Mucosa of stomach (tissue), 1 donor: ENCODE measurements around the gene IGSF9.
A peak's percentile ranks its signal among the peaks of the same experiment; 100 is the strongest.

Experiments
- H3K27me3 ChIP-seq: one replicate; pipeline ENCODE4 v1.7.0; 2013; ENCODE audit warnings: mild to moderate bottlenecking, low read length; ENCODE audit not compliant: control insufficient read depth, insufficient read depth
- H3K36me3 ChIP-seq: one replicate; pipeline ENCODE4 v1.7.0; 2013; ENCODE audit warnings: low read length; ENCODE audit not compliant: control insufficient read depth, insufficient read depth
- H3K4me1 ChIP-seq: one replicate; pipeline ENCODE4 v1.7.0; 2013; ENCODE audit warnings: mild to moderate bottlenecking, low read length; ENCODE audit not compliant: control insufficient read depth, insufficient read depth
- H3K4me3 ChIP-seq: one replicate; pipeline ENCODE4 v1.7.0; 2013; ENCODE audit warnings: low read length
- H3K9ac ChIP-seq: one replicate; pipeline ENCODE4 v1.7.0; 2013; ENCODE audit warnings: mild to moderate bottlenecking, low read length, moderate library complexity
- H3K9me3 ChIP-seq: one replicate; pipeline ENCODE4 v1.7.0; 2013; ENCODE audit warnings: mild to moderate bottlenecking, low read length, moderate library complexity; ENCODE audit not compliant: control insufficient read depth
- donor health status: Pancreatic carcinoma.

Gene IGSF9

DNA sequence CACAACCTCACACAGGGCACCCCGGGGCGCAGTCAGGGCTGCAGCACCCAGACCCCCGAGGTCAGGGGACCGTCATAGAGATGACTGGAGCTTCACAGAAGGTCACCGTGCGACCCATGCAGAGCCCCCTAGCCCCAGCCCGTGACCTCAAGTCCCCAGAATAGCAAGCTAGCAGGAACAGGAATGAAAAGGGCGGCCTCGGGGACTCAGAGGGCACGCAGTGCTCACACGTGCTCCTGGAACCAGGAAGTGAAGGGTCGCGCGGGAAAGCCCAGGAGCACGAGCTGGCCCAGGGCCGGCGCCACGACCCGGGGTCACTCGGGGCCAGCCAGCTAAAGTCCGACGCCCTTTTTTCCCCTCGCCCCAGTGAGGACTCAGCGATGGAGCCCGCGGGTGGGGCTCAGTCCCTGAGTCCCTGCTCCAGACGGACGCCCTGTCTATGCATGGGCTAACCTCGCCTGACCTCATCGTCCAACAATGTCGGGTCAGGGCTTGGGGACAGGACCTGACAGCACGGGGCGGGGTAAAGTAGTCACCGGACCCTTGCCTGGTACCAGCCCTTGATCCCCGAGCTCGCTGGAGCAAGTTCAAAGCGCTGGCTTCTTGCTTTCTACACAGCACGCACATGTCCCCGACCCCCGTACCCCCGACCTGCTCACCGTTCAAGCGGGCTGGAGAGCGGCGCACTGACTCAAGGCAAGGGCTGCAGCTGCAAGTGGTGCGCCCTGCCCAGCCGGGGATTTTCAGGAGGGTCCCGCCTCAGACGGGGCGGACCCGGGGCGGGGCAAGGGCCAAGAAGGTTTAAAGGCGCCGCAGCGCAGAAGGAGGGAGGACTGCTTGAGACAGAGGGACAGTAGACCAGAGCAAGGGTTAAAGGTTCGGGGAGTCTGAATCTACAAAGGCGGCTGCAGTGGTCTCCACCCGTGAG lies 20.4 kb downstream of the IGSF9 start, which contains the start of gene TAGLN2:
Gene TAGLN2 (minus strand): TSS at position 717 of the 928 bp plus-strand sequence. CDS start 4,998 bp downstream, outside the sequence.
- Histone ChIP-seq H3K27me3 (no peaks in the 10 kb centered on the region), H3K9ac (peak within 1 kb of the TSS; percentile 98), H3K4me1 (peaks cover 45% of the 10 kb centered on the region), H3K4me3 (peak within 1 kb of the TSS; percentile 97), H3K9me3 (no peaks in the 10 kb centered on the region), H3K36me3 (peaks cover 27% of the 10 kb centered on the region)

DNA sequence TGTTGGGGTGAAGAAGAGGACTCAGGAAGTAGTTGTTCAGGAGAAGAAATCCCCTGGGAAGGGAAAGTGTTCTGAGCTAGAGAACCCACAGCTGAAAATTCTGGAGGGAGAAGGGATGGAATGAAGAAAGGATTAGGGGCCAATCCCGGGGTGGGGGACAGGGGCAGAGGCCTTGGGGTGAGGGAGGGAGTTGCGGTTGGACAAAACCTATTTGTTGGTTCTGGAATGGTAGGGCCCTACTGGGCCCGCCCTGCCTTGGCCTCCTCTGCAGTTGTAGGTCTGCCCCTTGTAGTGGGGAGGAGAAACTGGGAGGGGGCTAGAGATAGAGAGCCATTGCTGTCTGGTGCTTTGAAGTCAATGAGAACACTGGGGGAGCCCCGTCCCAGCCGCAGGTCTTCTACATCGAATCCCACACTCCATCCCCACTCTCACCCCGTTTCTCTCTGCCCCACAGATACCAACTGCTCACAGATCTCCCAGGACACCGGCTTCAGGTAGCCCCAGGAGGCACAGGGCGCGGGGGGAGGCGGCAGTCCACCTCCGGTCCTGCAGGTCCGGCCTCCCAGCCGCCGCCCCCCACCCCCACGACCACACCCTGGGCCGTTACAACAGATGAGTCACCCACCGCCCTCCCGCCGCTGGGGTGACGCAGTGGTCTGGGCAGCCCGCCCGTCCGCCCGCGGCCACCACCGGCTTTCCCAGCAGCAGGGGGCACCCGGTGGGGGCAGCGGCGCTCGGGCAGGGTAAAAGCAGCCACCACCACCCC lies 21.2 kb downstream of the IGSF9 start:
- peak overlapping the region; percentile 98 for H3K9ac ChIP-seq
- H3K36me3 ChIP-seq: peaks cover 36% of the 10 kb centered on the region
- H3K27me3 ChIP-seq: no peaks in the 10 kb centered on the region
- H3K4me1 ChIP-seq: peaks cover 49% of the 10 kb centered on the region
- H3K9me3 ChIP-seq: no peaks in the 10 kb centered on the region
- peak overlapping the region; percentile 97 for H3K4me3 ChIP-seq

DNA sequence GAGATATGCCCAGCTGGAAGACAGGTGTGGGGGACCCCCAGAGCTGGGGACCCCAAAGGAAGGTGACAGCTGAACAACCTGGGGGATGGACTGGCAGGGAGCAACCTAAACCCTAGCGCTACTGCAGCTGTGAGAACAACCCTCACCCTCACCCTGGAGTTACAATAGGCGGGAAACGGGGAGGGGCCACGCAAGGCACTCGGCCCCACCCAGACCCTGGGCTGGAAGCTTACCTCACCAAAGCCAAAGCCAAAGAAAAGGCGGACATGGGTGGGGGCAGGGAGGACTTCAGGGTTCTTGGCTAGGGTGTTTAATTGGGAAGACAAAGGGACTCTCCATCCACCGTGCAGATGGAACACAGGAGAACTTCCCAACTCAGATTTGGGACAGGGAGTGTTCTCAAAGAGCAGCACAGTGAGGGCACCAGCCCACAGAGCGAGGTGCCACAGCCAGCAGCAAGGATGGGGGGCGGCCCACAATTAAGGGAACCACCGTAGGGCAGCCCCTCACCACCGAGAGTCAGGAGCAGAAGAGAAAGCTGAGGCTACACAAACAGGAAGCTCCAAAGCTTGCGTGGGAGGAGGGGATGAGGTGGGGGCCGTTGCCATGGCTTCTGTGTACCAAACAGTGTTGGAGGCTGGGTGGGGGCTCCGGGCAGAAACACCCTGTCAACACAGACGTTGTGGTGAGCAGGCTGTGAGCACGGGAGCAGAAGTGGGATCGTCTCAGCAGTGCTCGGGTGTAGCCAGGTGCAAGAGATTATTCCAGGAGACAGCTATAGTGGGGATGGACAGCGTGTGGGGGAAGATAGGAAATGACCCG lies 22.0 kb downstream of the IGSF9 start:
- H3K27me3 ChIP-seq: no peaks in the 10 kb centered on the region
- peak overlapping the region; percentile 97 for H3K4me3 ChIP-seq
- H3K9me3 ChIP-seq: no peaks in the 10 kb centered on the region
- H3K4me1 ChIP-seq: peaks cover 57% of the 10 kb centered on the region
- H3K9ac ChIP-seq: peak overlapping the region; percentile 98
- H3K36me3 ChIP-seq: peaks cover 42% of the 10 kb centered on the region

DNA sequence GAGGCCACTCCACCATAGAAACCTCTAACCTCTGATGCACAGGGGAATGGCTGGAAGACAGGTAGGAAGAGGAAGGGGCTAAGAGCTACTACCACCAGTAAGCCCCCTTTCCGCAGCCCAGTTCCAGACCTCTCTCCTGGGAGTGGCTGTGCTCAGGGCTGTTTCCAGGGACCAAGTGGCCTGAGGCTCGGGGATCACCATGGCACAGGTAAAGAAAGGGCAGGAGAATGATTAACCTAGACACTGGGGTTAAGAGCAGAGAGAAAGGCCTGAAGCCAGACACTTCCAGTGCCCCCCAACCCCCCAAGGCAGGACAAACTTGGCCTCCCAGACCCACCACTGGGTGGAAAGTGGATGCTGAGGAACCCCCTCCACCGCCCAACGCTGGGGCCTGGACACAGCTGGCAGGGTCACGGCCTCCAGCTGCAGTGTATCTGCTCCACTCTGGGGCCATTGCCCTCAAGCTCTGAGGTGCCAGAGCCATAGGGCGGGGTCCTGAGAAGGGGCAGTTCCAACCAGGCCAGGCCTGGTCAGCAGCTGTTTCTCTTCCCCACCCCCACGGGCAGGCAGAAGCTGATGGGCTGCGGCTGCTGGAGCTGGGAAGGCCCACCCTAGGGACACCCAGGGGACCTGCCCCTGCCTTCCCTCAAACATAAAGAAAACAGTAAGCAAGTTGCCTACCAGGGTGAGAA lies 22.8 kb downstream of the IGSF9 start:
- no peaks in the 10 kb centered on the region for H3K27me3 ChIP-seq
- peaks cover 44% of the 10 kb centered on the region for H3K36me3 ChIP-seq
- no peaks in the 10 kb centered on the region for H3K9me3 ChIP-seq
- H3K9ac ChIP-seq: peak overlapping the region; percentile 98
- H3K4me3 ChIP-seq: peak overlapping the region; percentile 97
- peaks cover 65% of the 10 kb centered on the region for H3K4me1 ChIP-seq

DNA sequence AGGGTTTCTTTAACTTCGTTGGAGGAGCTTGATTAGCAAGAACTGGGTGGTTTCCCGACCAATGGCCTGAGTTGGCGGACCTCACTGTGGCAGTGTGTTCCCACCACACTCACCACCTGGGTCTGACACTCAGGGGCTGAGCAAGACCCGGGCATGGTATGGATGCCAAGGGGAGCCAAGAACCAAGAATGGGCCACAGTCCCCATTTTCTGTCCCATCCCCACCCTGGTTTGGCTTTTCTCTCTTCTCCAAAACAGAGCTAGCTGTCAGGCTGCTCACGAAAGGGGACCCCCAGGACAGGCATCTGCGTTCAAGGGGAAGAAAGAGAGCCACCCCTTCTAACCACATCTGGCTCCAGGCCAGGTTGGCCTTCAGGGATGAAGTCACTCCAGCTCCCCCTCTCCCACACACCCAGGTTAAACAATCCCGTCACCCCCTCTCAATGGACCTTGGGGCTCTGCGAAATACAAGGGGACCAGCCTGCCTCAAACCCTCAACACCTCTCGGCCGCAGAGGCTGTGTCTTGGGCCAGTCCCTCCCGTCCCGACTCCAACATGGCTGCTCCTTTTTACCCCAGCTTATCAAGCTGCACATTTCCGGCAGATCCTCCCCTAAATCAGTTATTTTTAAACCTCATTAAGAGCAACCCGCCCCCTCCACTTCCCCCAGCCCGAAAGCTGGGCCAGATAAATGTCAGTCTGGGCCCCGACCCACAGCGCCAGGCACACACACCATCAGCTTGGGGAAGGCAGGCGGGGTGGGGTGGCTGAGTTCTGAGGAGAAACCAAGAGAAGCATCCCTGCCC lies 23.5 kb downstream of the IGSF9 start:
- Histone ChIP-seq H3K27me3 (no peaks in the 10 kb centered on the region), H3K9ac (peak overlapping the region; percentile 98), H3K9me3 (no peaks in the 10 kb centered on the region), H3K36me3 (peaks cover 44% of the 10 kb centered on the region), H3K4me3 (peak overlapping the region; percentile 97), H3K4me1 (peaks cover 70% of the 10 kb centered on the region)

DNA sequence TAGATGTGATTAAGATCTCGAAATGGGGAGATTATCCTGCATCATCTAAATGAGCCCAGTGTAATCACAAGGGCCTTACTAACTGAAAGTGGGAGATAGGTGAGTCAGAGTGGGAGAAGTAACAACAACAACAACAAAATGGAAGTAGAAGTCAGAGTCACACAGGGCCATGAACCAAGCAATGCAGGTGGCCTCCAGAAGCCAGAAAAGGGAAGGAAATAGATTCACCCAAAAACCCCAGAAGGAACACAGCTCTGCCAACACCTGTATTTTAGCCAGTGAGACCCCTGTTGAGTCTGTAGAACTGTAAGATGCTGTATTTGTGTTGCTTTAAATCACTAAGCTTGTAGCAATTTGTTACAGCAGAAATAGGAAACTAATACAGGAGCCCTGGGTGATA lies 24.2 kb downstream of the IGSF9 start:
- Histone ChIP-seq H3K9ac (peak overlapping the region; percentile 98), H3K36me3 (peaks cover 44% of the 10 kb centered on the region), H3K27me3 (no peaks in the 10 kb centered on the region), H3K4me3 (peak overlapping the region; percentile 97), H3K9me3 (no peaks in the 10 kb centered on the region), H3K4me1 (peaks cover 73% of the 10 kb centered on the region)

DNA sequence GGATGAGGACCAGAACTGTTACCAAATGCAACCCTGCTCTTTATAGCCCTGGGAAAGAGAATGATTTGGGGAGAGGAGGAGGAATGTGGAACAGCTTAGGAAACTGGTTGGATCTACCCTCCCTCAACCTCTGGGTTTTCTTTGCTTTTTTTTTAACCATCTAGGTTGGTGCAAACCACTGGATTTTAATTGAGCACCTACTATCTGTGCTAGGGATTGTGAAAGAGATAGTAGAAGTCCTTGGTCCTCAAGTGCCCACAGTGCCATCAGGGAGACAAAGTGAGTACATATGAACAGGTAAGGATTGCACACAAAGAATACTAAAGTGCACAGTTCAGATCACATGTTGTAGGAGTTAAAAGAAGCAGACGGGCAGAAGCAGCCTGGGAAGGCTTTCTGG lies 24.8 kb downstream of the IGSF9 start:
- H3K36me3 ChIP-seq: peaks cover 44% of the 10 kb centered on the region
- H3K9ac ChIP-seq: peak overlapping the region; percentile 98
- H3K4me1 ChIP-seq: peaks cover 73% of the 10 kb centered on the region
- no peaks in the 10 kb centered on the region for H3K9me3 ChIP-seq
- H3K27me3 ChIP-seq: no peaks in the 10 kb centered on the region
- peak overlapping the region; percentile 26 for H3K4me3 ChIP-seq

DNA sequence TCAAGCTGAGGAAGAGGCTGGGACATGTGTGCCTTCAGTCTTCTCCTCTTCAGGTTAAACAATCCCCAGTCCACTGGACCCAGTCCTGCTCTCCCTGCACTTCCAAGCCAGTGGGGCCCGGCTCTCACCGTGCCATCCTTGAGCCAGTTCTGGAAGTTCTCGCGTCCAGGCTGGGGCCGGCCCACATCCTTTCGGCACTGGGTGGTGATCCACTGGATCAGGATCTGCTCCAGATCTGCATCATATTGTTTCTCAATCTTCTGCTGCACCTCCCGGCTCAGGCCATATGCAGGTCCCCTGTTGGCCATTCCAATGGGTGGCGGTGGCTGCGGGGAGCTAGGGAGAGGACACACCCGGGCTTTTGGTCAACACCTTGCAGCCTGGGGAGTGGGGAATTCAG lies 25.2 kb downstream of the IGSF9 start:
- H3K4me1 ChIP-seq: peaks cover 77% of the 10 kb centered on the region

DNA sequence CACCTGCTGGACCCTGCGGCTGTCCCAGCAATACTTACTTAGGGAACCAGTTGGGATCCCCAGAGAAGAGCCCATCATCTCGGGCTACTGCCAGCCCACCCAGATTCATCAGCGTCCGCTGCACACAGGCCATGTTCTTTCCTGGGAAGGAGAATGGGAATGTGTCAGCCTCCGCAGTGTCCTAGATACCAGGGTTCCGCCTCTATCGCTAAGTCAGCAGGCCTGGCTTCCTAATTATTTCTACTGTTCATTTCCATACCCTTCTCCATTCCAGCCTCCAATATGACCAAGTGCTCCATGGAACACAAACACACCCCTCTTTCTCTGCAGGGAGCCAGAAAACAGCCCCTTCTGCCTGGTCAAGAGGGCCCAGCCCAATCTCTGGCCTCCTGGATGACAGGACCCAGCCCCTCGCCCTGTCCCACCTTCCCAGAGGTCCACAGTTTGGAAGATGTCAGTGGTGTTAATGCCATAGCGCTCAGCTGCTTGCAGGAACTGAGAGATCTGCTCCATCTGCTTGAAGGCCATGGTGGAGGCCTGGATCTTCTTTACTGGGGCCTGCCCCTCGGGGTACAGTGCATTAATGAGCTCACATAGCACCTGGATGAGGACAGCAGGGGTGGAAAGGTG lies 26.1 kb downstream of the IGSF9 start:
- H3K9ac ChIP-seq: peak overlapping the region; percentile 98
- no peak overlapping the region for H3K4me3 ChIP-seq
- peaks cover 84% of the 10 kb centered on the region for H3K4me1 ChIP-seq
- no peaks in the 10 kb centered on the region for H3K27me3 ChIP-seq
- peaks cover 42% of the 10 kb centered on the region for H3K36me3 ChIP-seq
- no peaks in the 10 kb centered on the region for H3K9me3 ChIP-seq

More for the DNA sequence above, 25.2 kb downstream of the IGSF9 start:
- Histone ChIP-seq H3K9ac (peak overlapping the region; percentile 98), H3K4me3 (peak overlapping the region; percentile 26), H3K36me3 (peaks cover 44% of the 10 kb centered on the region), H3K27me3 (no peaks in the 10 kb centered on the region), H3K9me3 (no peaks in the 10 kb centered on the region)

DNA sequence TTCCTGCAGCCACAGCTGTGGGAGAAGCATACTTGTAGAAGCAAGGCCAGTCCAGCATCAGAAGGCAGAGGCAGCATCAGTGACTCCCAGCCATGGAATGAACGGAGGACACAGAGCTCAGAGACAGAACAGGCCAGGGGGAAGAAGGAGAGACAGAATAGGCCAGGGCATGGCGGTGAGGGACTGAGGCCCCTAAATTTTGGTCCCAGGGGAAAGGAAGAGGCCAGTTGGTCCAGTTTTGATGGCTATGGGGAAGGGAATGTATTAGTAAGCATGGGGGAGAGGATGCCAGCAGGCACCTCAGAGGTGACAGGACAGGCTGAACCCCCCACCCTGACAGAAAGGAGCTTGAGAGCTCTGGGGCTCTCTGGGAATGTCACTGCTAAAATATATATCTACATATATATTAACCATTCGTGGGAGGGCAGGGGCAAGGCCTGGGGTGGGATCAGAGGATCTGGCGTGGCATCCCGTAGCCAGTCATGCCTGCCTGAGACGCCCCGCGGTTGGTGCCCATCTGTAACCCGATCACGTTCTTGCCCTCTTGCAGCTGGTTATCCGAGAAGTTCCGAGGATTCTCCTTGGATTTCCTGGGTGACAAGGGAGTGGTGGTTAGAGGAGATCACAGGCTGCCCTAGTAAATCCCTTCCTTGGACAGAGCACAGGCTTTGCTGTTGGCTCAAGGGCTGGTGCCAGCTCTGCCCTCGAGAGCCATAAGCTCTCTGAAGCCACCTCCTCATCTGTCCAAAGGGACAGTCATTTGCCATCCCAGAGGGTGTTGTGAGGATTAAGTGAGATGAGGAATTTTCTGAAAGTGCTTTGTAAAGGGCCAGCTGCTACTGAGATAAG lies 26.8 kb downstream of the IGSF9 start:
- peak overlapping the region; percentile 98 for H3K9ac ChIP-seq
- H3K36me3 ChIP-seq: peaks cover 42% of the 10 kb centered on the region
- no peaks in the 10 kb centered on the region for H3K9me3 ChIP-seq
- H3K4me3 ChIP-seq: no peak overlapping the region
- no peaks in the 10 kb centered on the region for H3K27me3 ChIP-seq
- peaks cover 92% of the 10 kb centered on the region for H3K4me1 ChIP-seq
